HL-60/S4 (cell line): Measurements from ENCODE around the gene DUX4.
"Not testable (repeated sequence)": the region's sequence is repeated elsewhere in the genome, so short reads cannot be mapped to it uniquely, and the experiment has no call there.

Source experiments
- in situ Hi-C: fragments of 300-500 bp; cut with MboI; formaldehyde crosslinking; loops from 2 replicates; pipeline ENCODE4 v1.14.3; 2022; ENCODE audit warnings: low sequenced_read_pairs

DUX4 gene

GRCh38 chr4:190173428-190173827, at the start of gene DUX4:
TSS of gene DUX4 (plus strand) at chr4:190173774. CDS start at chr4:190173774, 0 bp downstream.
- in situ Hi-C loops: not testable (repeated sequence)

- in situ Hi-C loops: not testable (repeated sequence)
Observed at GRCh38 chr4:190175436-190175835, 1.9 kb downstream of the DUX4 start.

- in situ Hi-C loops: not testable (repeated sequence)
Observed at GRCh38 chr4:190177727-190178605, 4.4 kb downstream of the DUX4 start.

GRCh38 chr4:190178606-190178990, 5.0 kb downstream of the DUX4 start:
- in situ Hi-C loops: not testable (repeated sequence)

- in situ Hi-C loops: not testable (repeated sequence)
Observed at GRCh38 chr4:190179030-190179739, 5.6 kb downstream of the DUX4 start.

GRCh38 chr4:190179740-190180094, 6.1 kb downstream of the DUX4 start:
- in situ Hi-C loops: not testable (repeated sequence)

GRCh38 chr4:190180947-190181346, 7.4 kb downstream of the DUX4 start:
- in situ Hi-C loops: not testable (repeated sequence)

GRCh38 chr4:190181481-190182100, 8.0 kb downstream of the DUX4 start:
- in situ Hi-C loops: not testable (repeated sequence)

GRCh38 chr4:190203510-190203909, 29.9 kb downstream of the DUX4 start:
- in situ Hi-C loops: not testable (repeated sequence)
